NCI-H1092 (cell line): ENCODE results near the gene TEAD1.

Experiments
- DNase-seq: peaks from one replicate; lab custom pipeline; 2025; lab: John Stamatoyannopoulos, UW

The TEAD1 gene

DNA sequence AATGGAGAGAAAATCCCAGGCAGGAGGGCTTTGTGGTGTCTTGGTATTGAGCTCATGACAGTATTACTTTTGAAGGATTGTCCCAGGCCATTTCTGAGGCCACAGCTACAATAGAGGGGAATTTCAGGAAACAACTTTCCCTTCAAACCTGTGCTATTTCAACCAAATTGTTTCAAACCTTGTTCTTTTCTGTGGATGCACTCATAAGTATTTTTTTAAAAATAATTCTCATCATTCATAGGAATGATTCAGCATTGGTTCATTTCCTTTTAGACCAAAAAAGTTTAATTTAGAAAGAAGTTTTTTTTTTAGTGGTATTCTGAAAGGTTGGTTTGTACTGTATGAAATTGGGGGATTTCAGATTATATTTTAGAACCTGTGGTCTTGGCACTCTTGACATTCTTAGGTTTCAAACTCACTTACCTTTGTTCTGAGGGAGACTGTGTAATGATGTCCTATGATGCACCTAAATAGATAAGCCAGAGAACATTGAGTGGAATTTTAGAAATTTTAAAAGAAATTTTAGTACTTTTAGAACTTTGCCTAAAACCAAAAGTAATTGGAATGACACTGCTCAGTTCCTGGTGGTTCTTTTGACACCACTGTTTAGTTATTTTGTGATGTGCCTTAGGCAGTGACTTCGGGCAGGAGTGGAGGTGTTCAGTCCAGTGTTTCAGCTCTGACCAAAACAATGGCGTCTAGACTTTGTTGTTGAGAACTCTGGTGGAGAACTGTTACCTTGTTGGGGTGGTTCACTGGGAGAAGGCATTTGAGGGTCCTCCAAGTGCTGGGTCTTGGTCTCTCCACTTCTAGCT lies 12.2 kb downstream of the TEAD1 start:
- no peak for DNase-seq

- DNase-seq: no peak
These were observed 13.0 kb downstream of the TEAD1 start for GRCh38 chr11:12687216-12687623.

DNA sequence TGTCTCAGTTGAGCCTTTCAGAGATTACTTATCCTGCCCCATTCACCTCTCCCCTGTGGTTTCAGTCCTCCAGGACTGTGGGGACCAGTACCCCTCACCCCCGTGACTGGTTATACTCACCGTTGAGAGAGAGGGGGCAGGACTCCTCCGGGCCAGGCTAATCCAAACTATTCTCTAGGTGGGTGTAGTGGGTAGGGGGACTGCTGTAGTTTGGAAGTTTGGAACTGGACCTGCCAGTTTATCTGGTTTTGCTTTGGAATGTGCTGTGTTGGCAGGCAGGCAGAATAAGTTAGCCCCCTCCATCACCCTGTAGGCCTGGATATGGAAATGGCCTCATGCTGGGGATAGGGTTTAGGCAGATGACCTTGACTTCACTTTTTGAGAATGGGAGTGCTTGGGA lies 13.5 kb downstream of the TEAD1 start:
- DNase-seq: no peak

GRCh38 chr11:12689029-12689755 lies 15.0 kb downstream of the TEAD1 start:
- no peak for DNase-seq

DNA sequence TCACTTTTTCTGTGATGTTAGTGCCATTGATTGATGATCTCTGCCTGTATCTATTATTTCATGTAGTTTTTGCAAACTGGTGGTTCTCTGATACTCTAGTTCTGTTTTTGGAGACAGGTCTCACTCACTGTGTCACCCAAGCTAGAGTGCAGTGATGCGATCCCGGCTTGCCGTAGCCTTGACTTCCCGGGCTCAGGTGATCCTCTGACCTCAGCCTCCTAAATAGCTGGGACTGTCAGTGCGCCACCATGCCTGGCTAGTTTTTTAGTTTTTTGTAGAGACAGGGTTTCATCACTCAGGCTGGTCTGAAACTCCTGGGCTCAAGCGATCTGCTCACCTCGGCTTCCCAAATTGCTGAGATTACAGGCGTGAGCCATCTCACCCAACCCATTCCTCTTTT lies 16.4 kb downstream of the TEAD1 start:
- no peak for DNase-seq

DNA sequence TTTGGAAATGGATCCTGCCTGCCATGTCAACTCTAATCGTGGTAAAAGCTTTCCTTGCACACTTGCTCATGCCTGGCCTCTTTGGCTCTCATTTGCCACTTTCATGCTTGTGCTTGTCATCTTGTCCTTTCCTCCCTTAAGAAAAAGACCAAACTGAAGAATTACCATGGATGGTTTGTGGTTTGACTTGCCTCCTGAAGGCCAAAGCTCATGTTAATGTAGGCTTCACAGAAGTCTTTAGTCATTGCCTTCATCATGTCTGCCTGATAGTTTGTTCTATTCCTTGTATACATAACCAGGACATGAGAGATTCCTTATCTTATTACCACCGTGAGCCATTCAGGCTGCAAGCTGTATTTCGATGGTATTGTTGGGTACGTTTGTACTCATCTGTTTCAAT lies 17.3 kb downstream of the TEAD1 start:
- DNase-seq: no peak

DNA sequence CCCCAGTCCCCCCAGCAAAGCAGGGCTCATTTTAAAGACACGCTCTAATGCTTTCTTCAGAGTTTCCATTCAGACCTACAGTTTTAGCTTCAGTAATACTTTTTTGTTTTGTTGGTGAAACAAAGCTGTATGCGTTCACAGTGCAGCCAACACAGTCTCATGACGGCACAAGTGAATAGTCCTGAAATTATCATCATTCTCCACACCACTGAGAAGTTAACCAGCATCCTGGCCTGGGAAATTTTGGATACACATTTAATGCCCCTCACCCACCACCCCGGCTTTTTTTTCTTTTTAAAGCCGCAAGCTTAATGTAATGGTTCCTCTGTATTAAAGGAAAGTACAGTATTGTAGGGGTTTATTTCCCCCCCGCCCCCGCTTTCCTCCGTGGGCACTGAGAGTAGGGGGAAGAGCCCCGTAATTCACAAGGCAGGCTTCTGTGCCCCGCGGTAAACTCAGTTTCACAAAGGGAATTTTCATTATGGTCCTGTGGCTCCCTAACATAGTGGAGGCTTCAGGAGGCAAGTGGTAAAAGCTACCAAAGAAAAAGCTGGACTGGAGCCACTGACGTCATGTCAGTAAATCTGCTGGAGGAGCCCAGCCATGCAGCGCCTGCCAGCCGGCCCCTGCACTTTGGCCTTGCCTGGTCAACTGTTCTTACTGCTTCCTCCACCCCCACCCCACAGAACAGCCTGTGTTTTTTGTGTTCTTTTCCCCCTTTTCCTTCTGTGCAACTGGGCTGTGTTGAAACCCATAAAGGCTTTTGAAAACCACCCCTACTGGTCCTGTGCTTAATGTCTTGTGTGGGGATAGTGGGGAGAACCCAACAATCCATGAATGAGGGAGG lies 18.2 kb downstream of the TEAD1 start:
- DNase-seq: peak; percentile 49

GRCh38 chr11:12693094-12693478 lies 18.9 kb downstream of the TEAD1 start:
- DNase-seq: no peak

- DNase-seq: peak; percentile 21
These were observed 19.4 kb downstream of the TEAD1 start for GRCh38 chr11:12693479-12694182.

- no peak for DNase-seq
These were observed 19.9 kb downstream of the TEAD1 start for GRCh38 chr11:12694183-12694531.

GRCh38 chr11:12695221-12695794 lies 21.1 kb downstream of the TEAD1 start:
- DNase-seq: no peak

DNA sequence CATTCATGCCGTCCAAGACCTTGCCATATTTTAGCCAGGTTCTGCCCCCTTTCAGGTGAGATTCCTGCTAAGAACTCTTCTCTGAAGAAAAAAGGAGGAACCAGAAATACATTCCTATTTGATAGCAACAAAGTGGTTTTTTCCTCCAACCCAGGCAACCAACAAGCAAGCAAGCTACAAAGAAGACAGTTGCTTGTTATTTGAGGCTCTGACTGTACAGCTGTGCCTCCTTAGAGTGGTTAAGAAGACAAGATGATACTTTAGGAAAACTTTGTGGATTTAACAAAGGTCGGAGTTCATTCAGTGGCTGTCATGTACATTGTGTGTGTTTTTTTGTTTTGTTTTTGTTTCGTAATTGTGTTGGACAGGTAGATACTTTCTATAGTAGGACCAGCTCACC lies 21.7 kb downstream of the TEAD1 start:
- no peak for DNase-seq

GRCh38 chr11:12696911-12697581 lies 22.8 kb downstream of the TEAD1 start:
- DNase-seq: peak; percentile 13

DNA sequence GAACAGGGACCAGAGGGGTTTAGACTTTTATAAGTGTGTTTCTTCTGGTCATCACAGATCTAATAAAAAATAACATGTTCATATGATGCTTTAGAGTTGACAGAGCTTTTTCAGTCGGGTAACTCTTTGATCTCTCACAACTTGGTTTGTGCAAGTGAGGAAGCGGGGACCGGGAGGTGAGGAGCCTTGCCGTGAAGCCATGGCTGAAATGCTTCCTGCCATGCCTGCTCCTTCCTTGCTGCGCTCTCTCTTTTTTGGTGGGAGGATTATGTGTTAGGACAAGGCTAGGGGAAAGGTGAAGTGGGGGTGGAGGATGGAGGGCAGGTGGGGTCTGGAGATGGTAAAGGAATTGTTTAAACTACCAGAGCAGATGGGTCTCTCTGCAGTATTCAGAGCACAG lies 23.8 kb downstream of the TEAD1 start:
- DNase-seq: no peak

GRCh38 chr11:12701811-12702592 lies 27.8 kb downstream of the TEAD1 start:
- DNase-seq: no peak

DNA sequence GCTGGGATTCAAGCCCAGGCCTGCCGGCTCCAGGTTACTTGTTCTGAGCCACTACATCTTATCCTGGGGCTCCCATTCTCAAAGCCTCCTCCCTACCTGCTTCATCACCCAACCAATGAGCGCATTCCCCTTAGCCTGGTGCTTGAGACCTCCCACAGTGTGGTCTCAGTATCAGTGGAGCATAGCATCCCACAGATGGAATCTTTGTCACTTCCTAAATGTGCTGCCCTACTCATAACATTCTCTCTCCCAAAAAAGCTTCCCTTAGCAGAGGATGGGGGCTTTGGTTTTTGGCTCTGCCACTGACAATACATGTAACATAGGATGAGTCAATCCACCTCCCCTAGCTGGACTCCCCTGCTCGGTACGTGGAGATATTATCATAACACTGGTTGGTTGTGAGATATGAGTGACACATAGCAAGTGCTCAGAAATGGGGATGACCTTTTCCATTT lies 28.8 kb downstream of the TEAD1 start:
- no peak for DNase-seq

GRCh38 chr11:12704049-12704448 lies 29.8 kb downstream of the TEAD1 start:
- no peak for DNase-seq

GRCh38 chr11:12705874-12706273 lies 31.7 kb downstream of the TEAD1 start:
- DNase-seq: no peak

DNA sequence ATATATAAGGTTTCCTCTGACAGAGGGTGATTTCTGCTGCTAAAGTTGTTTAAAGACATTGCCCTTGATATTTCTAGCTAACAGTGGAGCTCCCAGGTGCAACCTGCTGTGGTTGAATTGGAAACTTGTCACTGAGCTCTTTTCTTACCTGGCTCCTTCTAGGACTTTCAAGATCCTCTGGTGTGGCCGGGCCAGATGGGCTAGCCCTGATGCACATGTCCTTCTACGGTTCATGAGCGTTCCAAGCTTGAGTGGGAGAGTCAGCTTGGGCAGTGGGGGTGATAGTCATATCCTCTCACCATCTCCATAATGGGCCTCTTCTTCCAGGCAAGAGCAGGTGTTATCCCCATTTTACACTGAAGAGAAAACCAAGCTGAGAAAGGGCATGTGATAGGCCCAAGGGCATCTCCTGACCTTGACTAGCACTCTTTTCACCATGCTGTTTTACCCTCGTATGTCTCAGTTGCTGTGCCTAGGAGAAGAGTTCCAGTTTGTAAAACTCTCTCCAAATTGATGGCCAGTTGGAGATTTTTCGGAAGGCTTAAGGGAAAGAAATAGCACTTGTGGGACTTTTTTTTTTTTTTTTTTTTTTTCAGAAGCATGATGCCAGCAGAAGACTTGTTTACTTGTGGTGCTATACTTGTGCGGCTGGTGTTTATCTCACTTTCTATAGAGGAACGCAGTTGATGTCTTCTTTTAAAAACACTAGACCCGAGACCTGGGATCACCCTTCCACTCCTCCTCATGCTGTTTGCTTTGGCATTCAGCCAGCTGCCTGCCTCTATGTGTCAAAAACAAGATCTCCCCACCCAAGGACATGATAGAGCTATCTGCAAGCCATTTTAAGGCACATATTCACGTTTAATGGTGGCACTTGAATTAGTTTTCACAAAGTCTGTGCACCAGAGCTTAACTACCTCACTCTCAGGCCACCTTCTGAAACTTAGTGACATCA lies 32.6 kb downstream of the TEAD1 start:
- peak; percentile 80 for DNase-seq
